SK-N-MC (cell line): ENCODE results near the gene RGPD8.
"Not testable (repeated sequence)": the region's sequence is repeated elsewhere in the genome, so short reads cannot be mapped to it uniquely, and the experiment has no call there.

Experiments used
- EZH2 ChIP-seq: fragments of 200-600 bp; sonication (generic); IDR thresholded peaks from one replicate; pipeline ENCODE4 v1.6.1; 2017; ENCODE audit warnings: antibody characterized with exemption
- POLR2AphosphoS5 ChIP-seq: IDR thresholded peaks from 2 replicates; pipeline ENCODE4 v1.6.1; 2012; ENCODE audit warnings: mild to moderate bottlenecking, low read depth, low read length, borderline replicate concordance

GRCh38 chr2:112432390-112432734 is 1.1 kb downstream of the RGPD8 start:
- not testable (repeated sequence) for TF ChIP-seq EZH2, POLR2AphosphoS5
